Esophagus mucosa (tissue), 1 donor: ENCODE results near the gene KRTAP5-3. TPM values are rescaled to one million over a fixed set of nuclear protein-coding genes. Genes with fewer than 3 reads are reported as not detected.

Experiments
- ATAC-seq: fragments of 200-7000 bp; cut with Tn5 transposase; one replicate; pipeline ENCODE4 v1.9.1; 2020
- total RNA-seq: library from RNA; stranded (reverse); gene quantifications from one replicate; pipeline ENCODE4 v1.2.4, GENCODE V29; 2023
- donor health status: DM: yes; HTN: yes; CAD: no.

The KRTAP5-3 gene
- total RNA-seq, 1 donor from 2014 or later, result not detected

DNA sequence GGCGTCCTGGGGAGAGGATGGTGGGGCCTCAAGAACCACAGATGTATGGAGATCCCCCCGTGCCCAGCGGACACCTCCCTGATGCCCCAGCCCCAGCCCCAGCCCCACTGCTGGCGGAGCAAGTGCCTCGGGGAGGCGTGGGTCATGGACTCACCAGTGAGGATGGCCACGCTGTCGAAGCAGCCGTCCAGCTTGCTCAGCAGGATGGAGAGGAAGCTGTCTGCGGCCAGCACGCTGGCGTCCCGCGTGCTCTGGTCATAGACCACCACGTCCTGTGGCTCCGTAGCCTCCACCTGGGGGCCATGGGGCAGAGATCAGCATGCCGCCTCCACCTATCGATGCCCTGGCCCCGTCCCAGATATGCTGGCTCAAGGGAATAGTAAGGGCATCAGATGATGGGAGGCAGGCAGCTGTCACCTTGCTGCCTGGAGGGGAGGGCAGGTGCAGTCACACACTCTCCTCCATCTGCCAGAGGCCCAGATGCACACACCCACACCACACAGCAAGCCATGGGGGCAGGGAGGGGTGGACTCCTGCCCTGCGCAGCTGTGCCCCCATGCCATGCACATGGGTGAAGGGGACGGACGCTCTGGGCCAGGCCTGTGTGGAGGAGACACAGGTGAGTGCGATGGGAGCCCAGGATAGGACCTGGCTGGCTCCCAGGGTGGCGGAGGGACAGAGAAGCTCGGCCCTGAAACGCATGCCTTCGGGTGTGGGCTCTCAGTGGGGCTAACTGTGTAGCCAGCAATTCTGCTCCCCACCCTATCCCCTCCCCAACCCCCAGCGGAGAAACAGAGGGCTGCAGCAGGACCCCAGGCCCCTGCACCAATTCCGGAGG, 44.3 kb downstream of the KRTAP5-3 start:
- no peak for ATAC-seq

DNA sequence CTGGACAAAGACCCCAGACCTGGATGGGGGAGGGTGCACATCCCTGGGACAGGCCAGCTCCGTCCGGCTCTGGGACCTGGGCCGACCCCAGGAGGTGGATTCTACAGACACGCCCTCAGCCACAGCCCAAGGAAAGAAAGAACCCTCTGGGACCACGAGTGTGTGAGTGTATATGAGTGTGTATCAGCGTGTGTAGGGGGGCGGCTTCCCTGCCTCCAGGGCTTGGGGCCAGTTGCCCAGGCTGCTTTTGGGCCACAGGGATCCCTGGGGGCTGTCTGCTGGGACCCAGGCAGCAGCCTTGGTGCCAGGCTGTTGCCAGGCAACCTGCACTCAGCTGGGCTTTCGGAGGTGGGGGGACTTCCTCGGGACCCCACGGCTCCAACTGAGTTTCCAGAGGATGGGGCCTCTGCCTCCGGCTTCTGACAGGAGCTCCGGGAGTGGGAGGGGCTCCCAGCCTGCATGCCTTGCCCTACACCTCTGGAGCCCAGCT, 45.1 kb downstream of the KRTAP5-3 start:
- ATAC-seq, result no peak

GRCh38 chr11:1562469-1563148, 45.7 kb downstream of the KRTAP5-3 start:
- ATAC-seq, result no peak

DNA sequence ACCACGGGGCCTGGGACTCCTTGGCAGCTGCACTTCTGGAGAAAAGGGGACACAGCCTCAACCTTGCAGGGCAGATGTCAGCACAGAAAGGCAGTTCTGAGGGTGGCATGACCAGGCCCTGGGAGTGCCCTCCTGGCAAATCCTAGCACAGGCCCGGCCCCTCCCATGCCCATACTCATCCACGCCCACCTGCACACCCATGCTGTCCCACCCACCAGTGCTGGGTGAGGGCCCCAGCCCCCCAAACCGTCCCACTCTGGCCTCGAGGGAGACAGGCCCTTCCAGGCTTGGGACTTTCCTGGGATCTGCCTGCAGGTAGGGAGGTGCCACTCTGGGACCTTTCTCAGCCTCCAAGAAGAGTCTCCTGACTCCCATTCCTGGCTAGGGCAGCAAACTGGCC, 46.3 kb downstream of the KRTAP5-3 start:
- ATAC-seq, result no peak

GRCh38 chr11:1561266-1561665, 47.0 kb downstream of the KRTAP5-3 start:
- no peak for ATAC-seq

DNA sequence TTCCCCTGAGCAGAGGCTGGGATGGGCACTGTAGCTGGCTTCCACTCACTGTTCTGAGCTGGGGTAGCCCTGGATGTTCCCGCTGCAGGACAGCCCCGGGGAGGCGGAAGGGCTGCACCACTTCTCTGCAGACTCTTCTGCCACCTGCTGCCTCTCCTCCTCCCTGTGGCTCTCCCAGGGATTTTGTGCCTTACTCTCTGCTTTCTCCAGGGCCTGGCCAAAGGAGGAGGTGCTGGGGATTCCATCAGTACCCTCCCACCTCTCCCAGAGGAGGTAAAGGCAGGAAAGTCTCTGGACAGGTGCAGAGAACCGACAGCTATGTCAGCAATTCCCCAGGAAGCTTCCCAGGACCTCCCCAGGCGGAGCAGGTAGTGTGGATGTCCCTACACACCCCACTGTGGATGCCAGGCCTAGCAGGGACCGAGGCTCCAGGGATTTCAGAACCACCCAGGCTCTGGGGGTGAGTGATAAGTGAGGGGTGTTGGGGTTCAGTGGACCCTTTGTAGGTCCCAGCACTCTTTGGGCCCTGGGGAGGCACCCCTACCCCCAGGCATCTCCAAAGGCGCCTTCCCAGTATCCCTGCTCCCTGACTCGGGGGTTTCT, 47.5 kb downstream of the KRTAP5-3 start:
- ATAC-seq, result no peak

DNA sequence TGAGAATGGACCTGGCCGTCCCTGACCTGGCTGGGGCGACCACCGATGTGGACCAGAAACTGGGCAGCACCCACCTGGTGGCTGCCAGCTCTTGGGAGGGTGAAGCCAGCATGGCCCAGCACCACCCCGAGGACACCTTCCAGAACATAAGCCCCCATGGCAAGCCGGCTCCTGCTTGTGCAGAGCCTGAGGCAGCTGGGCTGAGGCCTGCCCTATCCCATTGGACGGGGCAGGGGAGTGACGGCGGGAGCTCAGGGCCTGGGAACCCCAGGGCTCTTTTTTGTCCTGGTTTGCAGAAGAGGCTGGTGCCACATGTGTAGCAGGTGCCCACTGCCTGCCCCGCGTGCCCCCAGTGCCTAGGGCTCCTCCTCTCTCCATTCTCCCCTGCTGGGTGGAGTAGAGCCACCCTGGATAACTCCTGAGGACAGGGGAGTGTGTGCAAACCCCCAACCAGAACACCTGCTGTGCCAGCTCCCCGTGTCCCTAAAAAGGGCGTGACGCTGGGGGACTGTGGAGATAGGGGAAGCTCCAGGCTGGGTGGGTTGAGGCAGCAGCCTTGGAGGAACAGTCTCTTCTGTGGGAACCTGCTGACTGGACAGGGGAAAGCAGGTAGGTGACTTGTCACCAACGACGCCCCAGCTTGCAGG, 48.1 kb downstream of the KRTAP5-3 start:
- ATAC-seq, result no peak

GRCh38 chr11:1559111-1559951, 48.9 kb downstream of the KRTAP5-3 start:
- peak; percentile 54 for ATAC-seq

GRCh38 chr11:1558775-1559110, 49.5 kb downstream of the KRTAP5-3 start:
- no peak for ATAC-seq

DNA sequence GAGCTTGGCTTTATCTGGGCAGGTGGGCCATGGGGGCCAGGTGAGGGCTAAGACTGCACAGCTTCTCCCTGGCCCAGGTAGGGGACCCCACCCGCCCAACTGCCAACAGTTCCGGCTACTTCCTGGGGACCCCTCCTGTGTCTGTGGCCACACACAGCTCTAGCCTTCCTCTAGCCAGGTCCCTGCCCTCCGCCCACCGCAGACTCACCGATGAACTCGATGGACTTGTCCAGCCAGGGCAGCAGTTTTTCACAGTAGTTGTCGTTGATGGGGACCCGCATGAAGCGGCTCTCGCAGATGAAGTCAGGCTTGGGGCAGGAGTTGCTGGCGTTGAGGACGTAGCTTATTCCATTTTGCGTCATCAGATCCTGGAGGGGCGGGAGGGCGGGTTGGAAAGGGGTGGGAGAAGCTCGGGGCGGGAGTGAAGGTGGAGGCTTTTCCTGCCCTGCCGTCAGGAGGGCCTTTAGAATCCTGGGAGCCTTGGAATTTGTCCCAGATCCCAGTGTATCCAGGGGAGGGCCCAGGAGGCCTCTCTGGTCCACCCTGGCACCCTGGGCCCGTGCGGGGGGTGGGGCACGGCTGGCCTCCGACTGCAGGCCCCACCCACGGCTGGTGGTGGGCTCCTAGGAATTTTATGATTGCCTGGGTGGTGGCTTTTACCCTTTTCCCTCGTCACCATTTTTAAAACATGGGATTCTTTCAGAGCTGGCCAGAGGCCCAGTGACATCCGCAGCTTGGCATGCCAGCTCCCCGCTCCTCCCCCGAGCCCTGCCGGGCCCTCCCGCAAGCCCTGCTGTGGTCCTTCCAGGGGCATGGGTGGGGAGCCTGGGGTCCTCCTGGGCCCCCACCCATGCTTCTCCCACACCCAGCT, 50.1 kb downstream of the KRTAP5-3 start:
- no peak for ATAC-seq

Other genes with a start within 250 kb of the KRTAP5-3 start
- gene BRSK2, start 218.5 kb downstream of the KRTAP5-3 start, total RNA-seq, result 0.08 TPM
- gene MOB2, start 121.7 kb downstream of the KRTAP5-3 start, total RNA-seq, result 32.1 TPM
- 0.76 TPM for gene DUSP8, start 36.2 kb downstream of the KRTAP5-3 start, total RNA-seq
- not detected for gene KRTAP5-1, start 23.2 kb downstream of the KRTAP5-3 start, total RNA-seq
- not detected for gene KRTAP5-2, start 10.2 kb downstream of the KRTAP5-3 start, total RNA-seq
- not detected for gene KRTAP5-4, start 13.7 kb upstream of the KRTAP5-3 start, total RNA-seq
- gene KRTAP5-5, start 21.3 kb upstream of the KRTAP5-3 start, total RNA-seq, result not detected
- not detected for gene KRTAP5-6, start 88.7 kb upstream of the KRTAP5-3 start, total RNA-seq
- gene IFITM10, start 142.1 kb upstream of the KRTAP5-3 start, total RNA-seq, result 0.96 TPM
- gene CTSD, start 155.5 kb upstream of the KRTAP5-3 start, total RNA-seq, result 583 TPM
- 22.4 TPM for gene SYT8, start 226.5 kb upstream of the KRTAP5-3 start, total RNA-seq
- gene TNNI2, start 230.5 kb upstream of the KRTAP5-3 start, total RNA-seq, result 4.4 TPM
- gene LSP1, start 244.6 kb upstream of the KRTAP5-3 start, total RNA-seq, result 18.8 TPM